Measurements from ENCODE around the gene GJB2.

The GJB2 gene

GRCh38 chr13:20192158-20192835 lies 441 bp downstream of the GJB2 start:
- DNase-seq (ENCODE audit: low spot score), result peak; percentile 64

DNA sequence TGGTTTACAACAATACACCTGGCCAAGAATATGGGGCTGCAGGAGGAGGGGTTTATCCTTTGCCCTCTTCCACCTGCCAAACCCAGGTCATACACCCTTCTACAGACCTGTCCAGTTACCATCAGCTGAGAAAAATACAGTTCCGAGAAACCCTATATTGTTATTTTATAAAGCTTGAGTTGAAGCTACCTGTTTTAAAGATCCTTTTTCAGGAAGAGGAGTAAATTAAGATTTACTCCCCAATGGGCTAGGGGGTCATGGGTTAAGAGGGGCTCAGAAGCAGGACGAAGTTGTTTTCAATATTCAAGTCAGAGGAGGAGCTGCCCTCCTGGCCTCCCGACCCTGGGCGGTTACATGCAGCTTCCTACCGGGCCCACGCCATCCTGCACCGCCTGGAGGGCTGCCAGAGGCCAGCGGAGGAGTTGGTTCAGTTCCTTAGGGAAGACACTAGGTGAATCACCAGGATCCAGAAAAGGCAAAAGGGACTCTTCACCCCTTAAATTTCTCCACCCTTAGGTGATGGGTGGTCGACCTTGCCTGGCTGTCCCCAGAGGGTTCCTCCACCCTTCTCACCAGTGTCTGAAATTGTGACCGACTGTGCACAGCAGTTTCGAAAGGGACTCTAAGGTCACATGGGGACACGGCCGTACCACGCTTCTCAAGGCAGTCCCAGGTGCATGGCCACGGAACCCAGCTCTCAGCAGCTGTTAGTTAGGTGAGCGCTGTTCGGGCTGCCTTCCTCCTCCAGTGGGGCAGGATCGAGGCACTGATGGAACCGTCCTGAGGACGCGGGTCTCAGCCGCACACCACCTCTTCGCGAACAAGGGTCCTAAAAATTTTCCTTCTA lies 1.2 kb downstream of the GJB2 start:
- no peak for DNase-seq (ENCODE audit: low spot score)

DNA sequence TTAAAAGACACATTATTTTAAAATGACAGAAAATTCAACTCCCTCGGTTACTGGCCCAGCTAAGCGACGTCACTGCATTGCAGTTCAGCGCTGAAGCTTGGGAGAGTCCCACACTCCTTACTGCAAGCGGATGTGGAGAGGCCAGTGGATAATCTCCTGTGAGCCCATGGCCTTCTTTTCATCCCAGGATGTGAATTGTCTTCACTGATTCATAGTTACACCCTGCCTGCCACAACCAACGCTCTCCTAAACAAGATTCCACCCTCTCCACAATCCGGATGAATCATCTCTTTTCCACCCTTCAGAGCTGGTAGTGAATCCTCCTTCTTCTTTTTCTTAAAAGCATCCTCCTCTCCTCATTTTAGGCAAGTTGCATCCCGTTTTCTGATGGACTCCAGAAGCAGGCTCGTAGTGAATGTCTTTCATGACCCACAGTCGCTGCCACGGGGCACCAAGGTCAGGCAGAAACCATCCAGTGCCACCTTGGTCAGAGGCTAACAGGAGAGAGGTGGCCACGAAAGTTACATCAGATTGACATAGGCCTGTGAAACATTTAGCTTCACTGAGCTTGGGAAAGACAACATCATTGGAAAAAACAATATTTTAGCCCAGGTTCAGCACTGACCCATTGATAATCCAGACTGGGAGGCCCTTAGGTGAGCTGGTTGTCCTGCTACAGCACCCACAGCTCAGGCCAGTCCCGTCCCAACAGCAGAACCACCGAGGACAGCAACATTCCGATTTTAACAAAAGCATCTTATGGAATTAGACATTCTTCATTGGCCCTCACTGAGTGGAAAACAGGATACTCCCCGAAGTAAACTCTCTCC lies 2.0 kb downstream of the GJB2 start:
- no peak for DNase-seq (ENCODE audit: low spot score)

- no peak for DNase-seq (ENCODE audit: low spot score)
Observed at GRCh38 chr13:20190076-20190475, 2.7 kb downstream of the GJB2 start.

DNA sequence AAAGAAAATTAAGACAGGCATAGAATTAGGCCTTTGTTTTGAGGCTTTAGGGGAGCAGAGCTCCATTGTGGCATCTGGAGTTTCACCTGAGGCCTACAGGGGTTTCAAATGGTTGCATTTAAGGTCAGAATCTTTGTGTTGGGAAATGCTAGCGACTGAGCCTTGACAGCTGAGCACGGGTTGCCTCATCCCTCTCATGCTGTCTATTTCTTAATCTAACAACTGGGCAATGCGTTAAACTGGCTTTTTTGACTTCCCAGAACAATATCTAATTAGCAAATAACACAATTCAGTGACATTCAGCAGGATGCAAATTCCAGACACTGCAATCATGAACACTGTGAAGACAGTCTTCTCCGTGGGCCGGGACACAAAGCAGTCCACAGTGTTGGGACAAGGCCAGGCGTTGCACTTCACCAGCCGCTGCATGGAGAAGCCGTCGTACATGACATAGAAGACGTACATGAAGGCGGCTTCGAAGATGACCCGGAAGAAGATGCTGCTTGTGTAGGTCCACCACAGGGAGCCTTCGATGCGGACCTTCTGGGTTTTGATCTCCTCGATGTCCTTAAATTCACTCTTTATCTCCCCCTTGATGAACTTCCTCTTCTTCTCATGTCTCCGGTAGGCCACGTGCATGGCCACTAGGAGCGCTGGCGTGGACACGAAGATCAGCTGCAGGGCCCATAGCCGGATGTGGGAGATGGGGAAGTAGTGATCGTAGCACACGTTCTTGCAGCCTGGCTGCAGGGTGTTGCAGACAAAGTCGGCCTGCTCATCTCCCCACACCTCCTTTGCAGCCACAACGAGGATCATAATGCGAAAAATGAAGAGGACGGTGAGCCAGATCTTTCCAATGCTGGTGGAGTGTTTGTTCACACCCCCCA lies 3.8 kb downstream of the GJB2 start:
- DNase-seq (ENCODE audit: low spot score), result no peak

- DNase-seq (ENCODE audit: low spot score), result no peak
Observed at GRCh38 chr13:20186771-20187170, 6.0 kb downstream of the GJB2 start.

GRCh38 chr13:20185366-20186056 lies 7.2 kb downstream of the GJB2 start:
- DNase-seq (ENCODE audit: low spot score), result no peak

DNA sequence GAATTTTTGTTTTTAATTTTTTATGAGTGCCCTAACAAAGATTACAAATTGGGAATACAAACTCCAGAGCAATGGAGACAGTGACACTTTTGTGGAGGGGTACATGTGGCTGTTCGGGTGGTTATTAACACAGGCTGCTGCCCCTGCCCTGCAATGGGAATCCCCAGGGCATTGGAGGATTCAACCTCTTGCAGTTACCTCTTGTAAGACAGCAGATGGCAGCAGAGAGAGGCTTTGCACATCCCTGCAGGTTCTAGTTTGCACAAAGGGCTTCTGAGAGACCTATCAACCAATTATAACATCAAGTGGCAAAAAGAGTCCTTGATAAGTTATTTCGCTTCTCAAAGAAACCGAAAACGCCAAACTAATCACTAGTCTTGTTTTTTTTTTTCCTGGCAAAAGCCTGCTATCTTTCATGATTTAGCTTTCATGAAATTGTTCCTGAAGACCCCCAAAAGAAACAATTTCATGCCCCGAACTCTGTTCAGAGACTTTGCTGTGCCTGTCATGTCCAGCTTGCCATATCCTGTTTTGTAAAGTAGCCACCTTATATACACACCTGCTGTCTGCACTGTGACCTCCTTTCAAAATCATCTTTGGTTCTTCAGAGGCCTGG lies 10.4 kb downstream of the GJB2 start:
- DNase-seq (ENCODE audit: low spot score), result peak; percentile 68

GRCh38 chr13:20181188-20181587 lies 11.6 kb downstream of the GJB2 start:
- DNase-seq (ENCODE audit: low spot score), result no peak

DNA sequence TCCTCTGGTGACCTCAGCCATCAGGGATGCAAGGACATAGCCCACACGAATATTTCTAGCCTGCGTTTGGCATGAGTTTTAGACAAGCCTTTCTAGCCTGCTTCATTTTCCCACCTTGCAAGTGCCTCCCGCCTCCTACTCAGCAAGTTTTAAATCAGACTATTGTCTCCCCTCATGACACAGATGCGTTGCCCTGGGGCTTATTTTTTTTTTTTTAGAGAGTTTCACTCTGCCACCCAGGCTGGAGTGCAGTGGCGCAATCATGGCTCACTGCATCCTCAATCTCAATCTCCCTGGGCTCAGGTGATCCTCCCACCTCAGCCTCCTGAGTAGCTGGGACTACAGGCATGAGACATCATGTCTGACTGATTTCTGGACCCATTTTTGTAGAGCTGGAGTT lies 14.6 kb downstream of the GJB2 start:
- no peak for DNase-seq (ENCODE audit: low spot score)

DNA sequence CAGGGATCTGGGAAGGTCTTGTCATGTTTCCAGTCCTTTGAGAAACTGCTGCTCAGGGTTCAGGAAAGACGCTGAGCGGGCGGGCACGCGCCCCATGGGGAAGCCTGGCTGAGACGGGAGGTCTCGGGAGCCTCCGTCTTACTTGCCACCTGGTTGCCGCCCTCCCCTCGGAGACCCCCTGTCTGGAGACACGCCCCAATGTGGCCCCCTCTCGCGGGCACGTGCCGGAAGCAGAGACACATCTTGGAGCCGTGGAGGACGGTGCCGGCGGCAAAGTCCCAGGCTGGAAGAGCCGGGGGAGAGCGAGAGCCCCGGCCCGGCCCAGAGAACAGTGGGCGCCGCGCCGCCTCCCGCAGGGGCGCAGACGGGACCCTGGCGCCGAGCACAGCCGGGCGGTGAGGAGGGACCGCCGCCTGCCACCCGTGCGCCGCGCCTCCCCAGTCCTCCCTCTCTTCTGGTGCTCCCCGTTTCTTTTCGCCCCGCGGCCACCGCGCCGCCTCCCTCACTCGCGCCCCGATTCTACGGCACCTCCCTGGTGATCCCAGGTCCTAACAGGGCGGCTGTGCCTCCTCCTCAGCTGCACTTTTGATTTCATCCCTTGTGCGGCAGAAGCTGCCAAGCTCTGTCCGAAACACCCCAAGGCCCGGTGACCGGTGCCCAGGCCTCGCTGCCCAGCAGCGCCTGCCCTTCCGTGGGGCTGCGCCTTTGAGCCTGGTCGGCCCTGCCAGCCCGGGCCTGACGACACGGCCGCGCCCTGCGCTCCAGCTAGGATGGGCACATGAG lies 15.5 kb downstream of the GJB2 start:
- DNase-seq (ENCODE audit: low spot score), result no peak

- DNase-seq (ENCODE audit: low spot score), result no peak
Observed at GRCh38 chr13:20175907-20176652, 16.7 kb downstream of the GJB2 start.

GRCh38 chr13:20175406-20175794 lies 17.3 kb downstream of the GJB2 start:
- DNase-seq (ENCODE audit: low spot score), result no peak

DNA sequence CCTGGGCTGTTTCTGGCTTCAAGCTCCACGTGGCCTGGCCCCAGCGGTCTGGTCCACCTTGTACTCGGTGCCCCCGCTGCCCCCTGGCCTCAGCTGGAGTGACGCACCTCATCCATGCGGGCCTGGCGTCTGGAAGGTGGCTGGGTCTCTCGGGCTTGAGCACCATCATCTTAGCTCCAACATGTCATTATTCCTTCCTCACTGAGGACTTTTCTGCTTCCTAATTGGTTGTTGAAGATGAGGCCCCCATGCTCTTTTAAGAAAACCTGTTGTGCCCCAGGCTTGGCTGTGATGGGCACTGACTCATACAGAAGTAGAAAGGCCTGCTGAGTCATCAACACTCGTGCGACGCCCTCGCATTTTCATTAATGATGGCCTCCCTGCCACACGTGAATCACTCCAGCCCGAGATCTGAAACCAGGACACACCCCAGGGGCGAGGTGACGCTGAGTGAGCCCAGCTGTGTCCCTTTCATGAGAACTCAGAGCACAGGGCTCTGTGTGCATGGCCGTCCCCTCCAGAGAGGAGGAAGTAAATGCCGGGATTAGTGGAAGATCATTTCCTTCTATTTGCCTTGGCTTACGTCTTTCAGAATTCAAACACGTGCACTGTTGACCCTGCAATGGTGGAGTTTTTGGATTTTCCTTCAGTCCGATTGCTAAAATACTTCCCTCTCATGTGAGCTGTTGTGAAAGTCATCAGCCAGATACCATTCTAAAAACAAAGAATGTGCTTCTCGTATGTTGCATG lies 17.9 kb downstream of the GJB2 start:
- no peak for DNase-seq (ENCODE audit: low spot score)

DNA sequence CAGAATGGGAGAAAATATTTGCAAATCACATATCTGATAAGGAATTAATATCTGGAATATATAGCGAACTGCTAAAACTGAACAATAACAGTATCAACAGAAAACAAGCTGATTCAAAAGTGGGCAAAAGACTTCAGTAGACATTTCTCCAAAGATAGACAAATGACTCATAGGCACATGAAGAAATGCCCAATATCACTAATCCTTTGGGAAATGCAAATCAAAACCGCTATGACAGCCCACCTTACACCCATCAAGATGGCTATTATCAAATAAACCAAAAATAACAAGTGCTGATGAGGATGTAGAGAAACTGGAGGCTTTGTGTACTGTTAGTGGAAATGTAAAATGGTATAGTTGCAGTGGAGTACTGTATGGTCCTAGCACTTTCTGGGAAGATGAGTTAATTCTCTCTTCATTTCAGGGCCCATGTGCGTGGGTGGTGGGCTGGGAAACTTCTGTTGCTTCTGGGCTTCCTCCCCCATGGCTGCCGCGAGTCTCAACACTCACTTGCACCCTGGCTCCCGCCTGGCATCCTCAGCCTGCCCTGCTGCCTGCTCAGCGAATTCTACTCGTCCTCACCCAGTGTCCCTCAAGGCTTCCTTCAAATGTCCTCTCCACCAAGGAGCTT lies 19.5 kb downstream of the GJB2 start:
- DNase-seq (ENCODE audit: low spot score), result no peak

DNA sequence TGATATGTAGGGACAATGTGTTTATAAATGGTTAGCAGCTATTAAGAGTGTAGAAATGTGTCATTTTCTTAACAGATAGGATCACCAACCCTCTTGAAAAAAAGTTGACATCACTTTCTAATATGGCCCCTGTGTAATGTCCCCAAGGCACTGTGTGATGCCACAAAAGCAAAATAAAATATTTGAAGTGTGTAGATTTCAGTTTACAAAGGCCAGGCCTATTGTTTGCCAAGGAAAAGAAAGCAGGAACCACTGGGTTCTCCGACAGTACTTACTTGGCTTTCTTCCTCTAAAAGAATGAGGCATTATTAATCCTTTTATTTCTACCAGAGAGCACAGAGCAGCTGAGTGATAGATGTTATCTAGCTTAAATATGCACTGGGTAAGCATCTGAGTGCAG lies 21.4 kb downstream of the GJB2 start:
- no peak for DNase-seq (ENCODE audit: low spot score)

- DNase-seq (ENCODE audit: low spot score), result no peak
Observed at GRCh38 chr13:20170921-20171320, 21.8 kb downstream of the GJB2 start.

DNA sequence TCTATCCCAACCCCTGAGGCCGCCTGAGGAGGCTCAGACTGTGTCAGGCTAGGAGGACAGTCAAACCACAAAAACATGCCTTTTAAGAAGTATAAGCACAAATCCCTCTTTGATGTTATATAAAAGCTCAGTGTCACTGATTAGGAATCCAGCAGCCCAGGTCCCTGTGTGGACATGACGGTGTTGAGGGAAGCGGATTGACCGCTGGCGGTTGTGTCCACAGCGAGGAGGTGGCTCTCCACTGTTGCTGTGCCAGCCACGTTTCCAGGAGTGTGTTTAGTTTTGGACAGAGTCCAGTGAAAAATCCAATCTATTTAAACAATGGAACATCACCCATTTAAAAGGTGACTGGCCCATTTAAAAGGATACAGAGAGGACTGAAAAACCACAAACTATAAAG lies 24.3 kb downstream of the GJB2 start:
- DNase-seq (ENCODE audit: low spot score), result no peak

All from ecto neural progenitor cell (in vitro differentiated cells).